CD4-positive, alpha-beta memory T cell (primary cell): ENCODE data around the gene FAM131C. TPM values are rescaled to one million over a fixed set of nuclear protein-coding genes. Genes with fewer than 3 reads are reported as not detected.

ENCODE experiments used
- CTCF ChIA-PET: fragments of 350-600 bp; sonication (Branson Sonifier 250); formaldehyde crosslinking; loops from one replicate; lab custom pipeline; 2021; ENCODE audit warnings: inconsistent platforms; ENCODE audit not compliant: partially characterized antibody; lab: Charles Lee
- POLR2A ChIA-PET: fragments of 350-600 bp; sonication (Branson Sonifier 250); formaldehyde crosslinking; loops from one replicate; lab custom pipeline; 2021; ENCODE audit not compliant: partially characterized antibody; lab: Charles Lee
- DNase-seq, 5 donors: peaks; one replicate each; pipeline versions ENCODE4 v3.0.0 to v3.0.0-alpha.2; 2020 to 2022; ENCODE audit warnings: mixed read lengths in 1 of 5
- H3K27ac ChIP-seq: one replicate; pipeline ENCODE4 v1.7.0; 2013; ENCODE audit warnings: low read depth, low read length
- H3K27me3 ChIP-seq: 2 replicates; pipeline ENCODE4 v1.7.0; 2013; ENCODE audit warnings: mild to moderate bottlenecking, low read length, moderate library complexity; ENCODE audit not compliant: insufficient read depth
- H3K36me3 ChIP-seq: 2 replicates; pipeline ENCODE4 v1.7.0; 2013; ENCODE audit warnings: mild to moderate bottlenecking, low read length, moderate library complexity; ENCODE audit not compliant: insufficient read depth
- H3K4me1 ChIP-seq: 2 replicates; pipeline ENCODE4 v1.7.0; 2013; ENCODE audit warnings: mild to moderate bottlenecking, low read length, moderate library complexity; ENCODE audit not compliant: insufficient read depth
- H3K4me3 ChIP-seq, 2 donors: one replicate each; pipeline ENCODE4 v1.7.0; 2013; ENCODE audit warnings: low read length in 2 of 2, mild to moderate bottlenecking in 1 of 2
- H3K9me3 ChIP-seq, 2 donors: one replicate each; pipeline ENCODE4 v1.7.0; 2013; ENCODE audit warnings: low read length in 2 of 2, control low read depth in 1 of 2; ENCODE audit not compliant: control insufficient read depth in 1 of 2
- H3K27ac Mint-ChIP-seq, 7 donors: one replicate each; pipeline ENCODE4 v1.8.0; 2020 to 2021; ENCODE audit warnings: mixed read lengths in 7 of 7, mild to moderate bottlenecking in 6 of 7, inconsistent platforms in 3 of 7, moderate library complexity in 3 of 7
- H3K27me3 Mint-ChIP-seq, 2 donors: one replicate each; pipeline ENCODE4 v1.8.0; 2020 to 2021; ENCODE audit warnings: mixed read lengths in 2 of 2
- H3K36me3 Mint-ChIP-seq, 2 donors: one replicate each; pipeline ENCODE4 v1.8.0; 2020 to 2021; ENCODE audit warnings: mixed read lengths in 2 of 2, inconsistent platforms in 1 of 2, mild to moderate bottlenecking in 1 of 2
- H3K4me1 Mint-ChIP-seq, 4 donors: one replicate each; pipeline ENCODE4 v1.8.0; 2020 to 2021; ENCODE audit warnings: mixed read lengths in 4 of 4, mild to moderate bottlenecking in 1 of 4
- H3K4me3 Mint-ChIP-seq, 8 donors: one replicate each; pipeline ENCODE4 v1.8.0; 2020 to 2021; ENCODE audit warnings: mixed read lengths in 8 of 8, mild to moderate bottlenecking in 7 of 8, moderate library complexity in 6 of 8, inconsistent platforms in 3 of 8
- H3K9me3 Mint-ChIP-seq, 8 donors: one replicate each; pipeline ENCODE4 v1.8.0; 2020 to 2021; ENCODE audit warnings: mixed read lengths in 8 of 8, mild to moderate bottlenecking in 5 of 8, inconsistent platforms in 3 of 8, moderate library complexity in 1 of 8
- intact Hi-C: fragments of 100-400 bp; cut with micrococcal nuclease; formaldehyde crosslinking; loops from one replicate; pipeline ENCODE4 v1.15.1; 2023
- polyA plus RNA-seq, 2 donors: library from polyadenylated mRNA; unstranded; fragments of 300-500 nt; fragmentation: Illumina TruSeq; gene quantifications; one replicate each; pipeline ENCODE4 v1.2.3, GENCODE V29; 2021
- total RNA-seq, 2 experiments: library from RNA; stranded (reverse); gene quantifications; one replicate each; pipeline ENCODE4 v1.2.3, GENCODE V29; 2021

The FAM131C gene
- total RNA-seq (not detected), polyA plus RNA-seq (under 1 TPM in 1 of 2 donors, not detected in 1; 0.11 TPM)

- H3K4me1 Mint-ChIP-seq = peaks cover 14 to 44% (median 27%) of the 10 kb centered on the region in 4 donors
- Histone ChIP-seq H3K4me3 (peak within 1 kb of the TSS in 1 of 2 donors; percentile 24), H3K27ac (no peak within 1 kb of the TSS), H3K36me3 (no peaks in the 10 kb centered on the region), H3K9me3 (no peaks in the 10 kb centered on the region), H3K4me1 (peaks cover 27% of the 10 kb centered on the region), H3K27me3 (peaks cover 7% of the 10 kb centered on the region)
- no peaks in the 10 kb centered on the region for H3K36me3 Mint-ChIP-seq
- H3K4me3 Mint-ChIP-seq = peak within 1 kb of the TSS; percentile 65 to 90 (median 80)
- H3K27me3 Mint-ChIP-seq = peaks cover 5 to 11% of the 10 kb centered on the region in 2 donors
- DNase-seq = peak in 4 of 5 donors; percentile 30 to 44 (median 42)
- H3K27ac Mint-ChIP-seq = peak within 1 kb of the TSS in 2 of 7 donors; percentile 43 to 84
- intact Hi-C loops = no loop called here
- POLR2A ChIA-PET = no interaction called here
- H3K9me3 Mint-ChIP-seq = no peaks in the 10 kb centered on the region
- CTCF ChIA-PET = interaction anchor here (0.6 to 13.2 kb wide), 8 partner anchors 9 to 181 kb away, joined by 3 to 387 read pairs (median 4); partner anchors contain the start of gene CPLANE2
Observed at GRCh38 chr1:16073490-16074119, at the start of gene FAM131C. Gene FAM131C, minus strand, starts transcription at chr1:16073651. Its CDS starts 209 bp downstream, at chr1:16073442.

- Mint-ChIP-seq H3K36me3 (no peaks in the 10 kb centered on the region), H3K27ac (peak overlapping the region in 5 of 7 donors; percentile 3 to 46 (median 13)), H3K9me3 (no peaks in the 10 kb centered on the region), H3K4me3 (peak overlapping the region in 2 of 8 donors; percentile 7 to 77), H3K4me1 (peaks cover 4 to 14% (median 11%) of the 10 kb centered on the region in 4 donors), H3K27me3 (peaks cover 0 to 2% of the 10 kb centered on the region in 2 donors)
- intact Hi-C loops = no loop called here
- no peaks in the 10 kb centered on the region for H3K27me3 ChIP-seq
- H3K9me3 ChIP-seq = no peaks in the 10 kb centered on the region
- POLR2A ChIA-PET = no interaction called here
- H3K4me1 ChIP-seq = peaks cover 11% of the 10 kb centered on the region
- no peak overlapping the region for H3K27ac ChIP-seq
- CTCF ChIA-PET = no interaction called here
- no peak overlapping the region for H3K4me3 ChIP-seq
- DNase-seq = peak in 4 of 5 donors; percentile 11 to 57 (median 22)
- no peaks in the 10 kb centered on the region for H3K36me3 ChIP-seq
Observed at GRCh38 chr1:16122916-16123315, 49.5 kb upstream of the FAM131C start.

GRCh38 chr1:16122350-16122881 lies 49.0 kb upstream of the FAM131C start:
- no peaks in the 10 kb centered on the region for H3K9me3 ChIP-seq
- ChIA-PET POLR2A (no interaction called here), CTCF (no interaction called here)
- no peak for DNase-seq
- H3K4me3 ChIP-seq = no peak overlapping the region
- H3K9me3 Mint-ChIP-seq = no peaks in the 10 kb centered on the region
- H3K4me1 ChIP-seq = peaks cover 11% of the 10 kb centered on the region
- peak overlapping the region in 1 of 8 donors; percentile 77 for H3K4me3 Mint-ChIP-seq
- peaks cover 4 to 14% (median 11%) of the 10 kb centered on the region in 4 donors for H3K4me1 Mint-ChIP-seq
- peak overlapping the region in 2 of 7 donors; percentile 10 to 13 for H3K27ac Mint-ChIP-seq
- H3K36me3 Mint-ChIP-seq = no peaks in the 10 kb centered on the region
- intact Hi-C loops = no loop called here
- no peaks in the 10 kb centered on the region for H3K27me3 ChIP-seq
- H3K36me3 ChIP-seq = no peaks in the 10 kb centered on the region
- no peak overlapping the region for H3K27ac ChIP-seq
- H3K27me3 Mint-ChIP-seq = peaks cover 0 to 2% of the 10 kb centered on the region in 2 donors

GRCh38 chr1:16120940-16121410 lies 47.5 kb upstream of the FAM131C start:
- Mint-ChIP-seq H3K27ac (no peak overlapping the region), H3K36me3 (no peaks in the 10 kb centered on the region), H3K4me1 (peaks cover 4 to 14% (median 11%) of the 10 kb centered on the region in 4 donors), H3K9me3 (no peaks in the 10 kb centered on the region), H3K4me3 (no peak overlapping the region), H3K27me3 (peaks cover 2% of the 10 kb centered on the region in 2 donors)
- CTCF ChIA-PET = no interaction called here
- Histone ChIP-seq H3K9me3 (no peaks in the 10 kb centered on the region), H3K27me3 (no peaks in the 10 kb centered on the region), H3K36me3 (no peaks in the 10 kb centered on the region), H3K27ac (no peak overlapping the region), H3K4me1 (peaks cover 11% of the 10 kb centered on the region), H3K4me3 (no peak overlapping the region)
- no peak for DNase-seq
- intact Hi-C loops = no loop called here
- POLR2A ChIA-PET = no interaction called here

- no peak for DNase-seq
- no peak overlapping the region for H3K4me3 ChIP-seq
- H3K36me3 ChIP-seq = no peaks in the 10 kb centered on the region
- Mint-ChIP-seq H3K27me3 (peaks cover 2% of the 10 kb centered on the region in 2 donors), H3K27ac (no peak overlapping the region), H3K36me3 (no peaks in the 10 kb centered on the region), H3K4me1 (peaks cover 4 to 14% (median 11%) of the 10 kb centered on the region in 4 donors), H3K9me3 (no peaks in the 10 kb centered on the region), H3K4me3 (no peak overlapping the region)
- intact Hi-C loops = no loop called here
- H3K27ac ChIP-seq = no peak overlapping the region
- no peaks in the 10 kb centered on the region for H3K27me3 ChIP-seq
- ChIA-PET CTCF (no interaction called here), POLR2A (interaction anchor here (0.6 kb wide), 1 partner anchor 26 kb away, joined by 3 read pairs; no protein-coding TSS in a partner anchor)
- H3K4me1 ChIP-seq = peaks cover 11% of the 10 kb centered on the region
- H3K9me3 ChIP-seq = no peaks in the 10 kb centered on the region
Observed at GRCh38 chr1:16120407-16120806, 47.0 kb upstream of the FAM131C start.

- DNase-seq = no peak
- Mint-ChIP-seq H3K36me3 (no peaks in the 10 kb centered on the region), H3K27me3 (peaks cover 2% of the 10 kb centered on the region in 2 donors), H3K4me1 (peaks cover 4 to 14% (median 11%) of the 10 kb centered on the region in 4 donors), H3K9me3 (no peaks in the 10 kb centered on the region), H3K27ac (no peak overlapping the region), H3K4me3 (no peak overlapping the region)
- no peak overlapping the region for H3K27ac ChIP-seq
- intact Hi-C loops = no loop called here
- CTCF ChIA-PET = no interaction called here
- peaks cover 11% of the 10 kb centered on the region for H3K4me1 ChIP-seq
- H3K36me3 ChIP-seq = no peaks in the 10 kb centered on the region
- no peaks in the 10 kb centered on the region for H3K9me3 ChIP-seq
- no peak overlapping the region for H3K4me3 ChIP-seq
- POLR2A ChIA-PET = interaction anchor here (0.6 kb wide), 1 partner anchor 26 kb away, joined by 3 read pairs; no protein-coding TSS in a partner anchor
- H3K27me3 ChIP-seq = no peaks in the 10 kb centered on the region
Observed at GRCh38 chr1:16119926-16120325, 46.5 kb upstream of the FAM131C start.

GRCh38 chr1:16119504-16119903 lies 46.1 kb upstream of the FAM131C start:
- H3K4me1 Mint-ChIP-seq = peaks cover 4 to 14% (median 11%) of the 10 kb centered on the region in 4 donors
- H3K36me3 Mint-ChIP-seq = no peaks in the 10 kb centered on the region
- no peaks in the 10 kb centered on the region for H3K9me3 Mint-ChIP-seq
- CTCF ChIA-PET = no interaction called here
- intact Hi-C loops = no loop called here
- Histone ChIP-seq H3K4me3 (no peak overlapping the region), H3K9me3 (no peaks in the 10 kb centered on the region), H3K4me1 (peaks cover 11% of the 10 kb centered on the region), H3K27ac (no peak overlapping the region), H3K27me3 (no peaks in the 10 kb centered on the region), H3K36me3 (no peaks in the 10 kb centered on the region)
- no peak overlapping the region for H3K4me3 Mint-ChIP-seq
- POLR2A ChIA-PET = no interaction called here
- peaks cover 2% of the 10 kb centered on the region in 2 donors for H3K27me3 Mint-ChIP-seq
- DNase-seq = no peak
- no peak overlapping the region for H3K27ac Mint-ChIP-seq
